Epithelial cell of proximal tubule (primary cell): Measurements from ENCODE around the gene GMPR. TPM values are rescaled to one million over a fixed set of nuclear protein-coding genes. Genes with fewer than 3 reads are reported as not detected.

ENCODE experiments used
- DNase-seq: peaks from one replicate; pipeline ENCODE4 v3.0.0-alpha.2; 2011; ENCODE audit warnings: low read depth
- H3K4me3 ChIP-seq: 2 replicates; pipeline ENCODE4 v1.5.1; 2011; ENCODE audit warnings: low read depth, mild to moderate bottlenecking, low read length
- total RNA-seq: library from RNA; depleted of rRNA; stranded (reverse); fragments of >200 nt; gene quantifications from 2 replicates; pipeline ENCODE4 v1.2.3, GENCODE V29; 2015
- TF ChIP-seq, protein P1 (sequence below): conservative IDR thresholded peaks from 2 replicates; pipeline ENCODE4 v1.5.1; 2012; ENCODE audit warnings: low read depth, mild to moderate bottlenecking, low read length

Gene GMPR
- total RNA-seq, 1 donor from 2014 or later: 0.81 TPM

DNA sequence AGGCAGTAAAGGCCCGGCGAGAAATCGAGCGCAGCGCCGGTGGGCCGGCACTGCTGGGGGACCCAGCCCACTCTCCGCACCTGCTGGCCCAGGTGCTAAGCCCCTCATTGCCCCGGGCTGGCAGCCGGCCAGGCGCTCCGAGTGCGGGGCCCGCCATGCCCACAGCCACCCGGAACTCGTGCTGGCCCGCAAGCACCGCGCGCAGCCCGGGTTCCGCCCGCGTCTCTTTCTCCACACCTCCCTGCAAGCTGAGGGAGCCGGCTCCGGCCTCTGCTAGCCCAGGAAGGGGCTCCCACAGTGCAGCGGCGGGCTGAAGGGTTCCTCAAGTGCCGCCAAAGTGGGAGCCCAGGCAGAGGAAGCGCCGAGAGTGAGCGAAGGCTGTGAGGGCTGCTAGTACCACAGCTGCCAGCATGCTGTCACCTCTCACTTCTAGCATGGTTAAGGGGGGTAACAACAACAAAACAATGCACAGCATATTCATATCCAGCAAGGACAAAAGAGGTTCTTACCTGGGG is 11.3 kb upstream of the GMPR start:
- TF ChIP-seq, protein P1, sequence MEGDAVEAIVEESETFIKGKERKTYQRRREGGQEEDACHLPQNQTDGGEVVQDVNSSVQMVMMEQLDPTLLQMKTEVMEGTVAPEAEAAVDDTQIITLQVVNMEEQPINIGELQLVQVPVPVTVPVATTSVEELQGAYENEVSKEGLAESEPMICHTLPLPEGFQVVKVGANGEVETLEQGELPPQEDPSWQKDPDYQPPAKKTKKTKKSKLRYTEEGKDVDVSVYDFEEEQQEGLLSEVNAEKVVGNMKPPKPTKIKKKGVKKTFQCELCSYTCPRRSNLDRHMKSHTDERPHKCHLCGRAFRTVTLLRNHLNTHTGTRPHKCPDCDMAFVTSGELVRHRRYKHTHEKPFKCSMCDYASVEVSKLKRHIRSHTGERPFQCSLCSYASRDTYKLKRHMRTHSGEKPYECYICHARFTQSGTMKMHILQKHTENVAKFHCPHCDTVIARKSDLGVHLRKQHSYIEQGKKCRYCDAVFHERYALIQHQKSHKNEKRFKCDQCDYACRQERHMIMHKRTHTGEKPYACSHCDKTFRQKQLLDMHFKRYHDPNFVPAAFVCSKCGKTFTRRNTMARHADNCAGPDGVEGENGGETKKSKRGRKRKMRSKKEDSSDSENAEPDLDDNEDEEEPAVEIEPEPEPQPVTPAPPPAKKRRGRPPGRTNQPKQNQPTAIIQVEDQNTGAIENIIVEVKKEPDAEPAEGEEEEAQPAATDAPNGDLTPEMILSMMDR: no peak
- no peak overlapping the region for H3K4me3 ChIP-seq
- no peak for DNase-seq

DNA sequence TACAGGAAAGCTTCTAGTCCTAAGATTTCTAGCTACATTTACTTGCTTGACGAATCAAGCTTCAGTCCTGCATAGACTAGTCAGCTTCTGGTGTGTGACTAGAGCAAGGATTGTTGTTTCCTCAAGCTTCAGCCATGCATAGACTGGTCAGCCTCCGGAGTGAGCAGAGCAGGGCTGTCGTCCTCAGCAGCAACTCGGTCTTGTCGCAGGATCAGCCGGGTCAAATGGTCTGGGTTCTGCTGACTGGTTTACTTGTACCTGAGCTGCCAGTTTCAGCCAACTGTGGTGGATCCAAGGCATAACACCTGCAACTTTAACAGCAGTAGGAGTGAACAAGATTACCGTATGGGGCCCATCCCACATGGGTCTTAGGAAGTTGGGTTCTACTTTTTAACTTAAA is 10.8 kb upstream of the GMPR start:
- no peak overlapping the region for H3K4me3 ChIP-seq
- TF ChIP-seq, protein P1: no peak
- DNase-seq: no peak

DNA sequence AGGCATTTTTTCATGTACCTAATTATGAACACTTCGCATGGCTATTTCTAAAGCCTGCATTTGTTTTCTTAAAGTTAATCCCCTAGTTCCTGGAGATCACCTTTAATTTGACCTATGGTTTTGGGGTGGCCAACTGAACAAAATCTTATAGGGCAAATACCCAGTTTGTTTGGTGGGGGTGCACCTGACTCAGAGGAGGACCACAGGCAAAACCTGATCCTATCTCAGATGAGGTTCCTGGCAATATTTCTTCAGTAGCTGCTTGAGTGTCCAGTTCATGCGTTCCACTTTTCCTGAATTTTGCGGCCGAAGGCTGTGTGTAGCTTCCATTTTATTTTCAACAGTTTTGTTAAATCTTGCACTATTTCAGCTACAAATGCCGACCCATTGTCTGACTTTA is 10.3 kb upstream of the GMPR start:
- no peak overlapping the region for H3K4me3 ChIP-seq
- DNase-seq: no peak
- TF ChIP-seq, protein P1: no peak

DNA sequence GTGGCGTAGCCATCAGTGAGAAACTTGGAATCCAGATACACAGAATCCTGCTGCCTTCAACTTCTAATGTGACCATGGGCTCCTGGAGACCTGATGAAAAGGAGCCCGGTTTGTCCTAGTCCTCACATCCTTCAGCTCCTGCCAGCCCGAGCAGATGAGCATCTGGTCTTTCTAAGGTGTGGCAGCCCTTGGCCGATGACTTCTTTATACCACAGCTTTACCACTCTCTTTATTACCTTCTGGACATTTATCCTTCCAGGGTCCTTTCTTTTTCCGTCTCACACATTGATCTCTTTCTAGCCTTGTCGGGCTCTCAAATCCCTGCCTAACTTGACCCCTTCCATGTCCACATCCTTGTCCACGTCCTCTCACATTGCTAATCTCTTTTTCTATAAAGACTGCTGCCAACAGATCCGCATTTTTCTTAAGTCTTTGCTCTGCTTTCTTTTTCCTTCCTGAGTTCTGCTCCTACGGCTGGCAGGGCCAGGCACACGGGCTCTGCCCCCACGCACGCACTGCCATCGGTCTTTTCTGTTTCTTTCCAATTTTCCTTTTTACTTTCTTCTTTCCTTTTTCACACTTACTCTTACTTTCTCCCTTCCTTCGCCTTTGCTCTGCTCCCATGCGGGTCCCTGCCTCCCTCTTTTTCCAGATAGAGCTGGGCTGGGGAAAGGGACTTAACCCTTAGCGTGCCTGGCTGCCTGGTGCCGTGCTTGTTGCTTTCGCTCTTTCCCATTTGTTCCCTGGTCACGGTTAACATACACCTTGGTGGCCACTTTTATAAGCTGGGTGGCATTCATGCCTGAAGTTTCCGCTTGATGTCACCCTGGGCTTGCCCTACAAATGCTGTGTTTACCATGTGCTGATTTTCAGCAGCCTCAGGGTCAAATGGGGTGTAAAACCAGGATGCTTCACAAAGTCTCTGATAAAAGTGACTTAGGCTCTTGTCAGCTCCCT is 9.4 kb upstream of the GMPR start:
- no peak for DNase-seq
- peak overlapping the region; percentile 44 for H3K4me3 ChIP-seq
- TF ChIP-seq, protein P1: peak; percentile 23

- TF ChIP-seq, protein P1: no peak
- DNase-seq: no peak
- peak overlapping the region; percentile 44 for H3K4me3 ChIP-seq
These were observed 8.7 kb upstream of the GMPR start for GRCh38 chr6:16229700-16230099.

- no peak for DNase-seq
- no peak overlapping the region for H3K4me3 ChIP-seq
- TF ChIP-seq, protein P1: no peak
These were observed 7.4 kb upstream of the GMPR start for GRCh38 chr6:16230953-16231352.
